ENCODE measurements around the gene DIPK1C. TPM values are rescaled to one million over a fixed set of nuclear protein-coding genes. Genes with fewer than 3 reads are reported as not detected.

Gene DIPK1C
- total and polyA plus RNA-seq, 9 of the 15 experiments (the other 6 are each of a cell fraction or from before 2014, with no cell fraction given): 0.04 to 0.32 (median 0.15) TPM; not detected in 2

GRCh38 chr18:74488864-74489263 lies 31.8 kb upstream of the DIPK1C start (continued):
- TF ChIP-seq NKRF (IDR thresholded peaks at IDR 0.05; ENCODE audit: borderline replicate concordance): no peak
- TF ChIP-seq WHSC1 (IDR thresholded peaks at IDR 0.05; ENCODE audit: low read length): no peak
- no peak for TF ChIP-seq PHF20 (IDR thresholded peaks at IDR 0.05; ENCODE audit: partially characterized antibody)
- TF ChIP-seq CTBP1 (IDR thresholded peaks at IDR 0.05; ENCODE audit: borderline replicate concordance): 0 out of 2 replicates have a peak, but pooled peaks have one; percentile 49
- TF ChIP-seq MEIS2 (IDR thresholded peaks at IDR 0.05; ENCODE audit: partially characterized antibody): peak; percentile 92
- no peak for TF ChIP-seq ZNF830 (CRISPR knock-in tag; IDR thresholded peaks at IDR 0.05)
- no peak for TF ChIP-seq TBL1XR1 (IDR thresholded peaks at IDR 0.05; ENCODE audit: low read length in 2 of 2)
- TF ChIP-seq IRF9 (tag; IDR thresholded peaks at IDR 0.05): no peak
- TF ChIP-seq RAD51 (IDR thresholded peaks at IDR 0.05; ENCODE audit: borderline replicate concordance, low read depth): no peak
- no peak for TF ChIP-seq AFF4 (CRISPR knock-in tag; IDR thresholded peaks at IDR 0.05)
